K562 (cell line): ENCODE data around the gene DCTD. TPM values are rescaled to one million over a fixed set of nuclear protein-coding genes. Genes with fewer than 3 reads are reported as not detected.

ENCODE experiments used
- BHLHE40 ChIP-seq: IDR thresholded peaks from 2 replicates; pipeline ENCODE4 v1.6.1; 2011; ENCODE audit warnings: low read length, improper control_type of control experiment
- FIP1L1 ChIP-seq: fragments of 200-400 bp; formaldehyde crosslinking; IDR thresholded peaks from 2 replicates; pipeline ENCODE4 v1.6.1; 2018; ENCODE audit warnings: mild to moderate bottlenecking, low read depth, low read length; ENCODE audit not compliant: poor library complexity, severe bottlenecking
- MTA3 ChIP-seq: fragments of 450-650 bp; formaldehyde crosslinking; IDR thresholded peaks from 2 replicates; pipeline ENCODE4 v1.6.1; 2017; ENCODE audit warnings: mild to moderate bottlenecking, borderline replicate concordance
- PHB ChIP-seq: fragments of 250-450 bp; sonication (Bioruptor Pico); IDR thresholded peaks from 2 replicates; pipeline ENCODE4 v1.5.0; 2021
- RAD21 ChIP-seq, 2 experiments: fragments of 250-450 bp in 1 of 2; fragments of 450-650 bp in 1 of 2; sonication (Bioruptor Pico) in 1 of 2; formaldehyde crosslinking in 1 of 2; IDR thresholded peaks in 1 of 2; conservative IDR thresholded peaks in 1 of 2; 2 replicates each; pipeline versions ENCODE4 v1.4.0 to v1.8.0; 2020 to 2022; ENCODE audit warnings: mild to moderate bottlenecking in 2 of 2, moderate library complexity in 1 of 2
- STAG1 ChIP-seq: sonication (generic); formaldehyde crosslinking; IDR thresholded peaks from 2 replicates; pipeline ENCODE4 v1.5.0; 2020; ENCODE audit warnings: missing genetic modification reagents, borderline replicate concordance
- WHSC1 ChIP-seq: IDR thresholded peaks from one replicate; pipeline ENCODE4 v1.6.1; 2012; ENCODE audit warnings: low read length, control low read depth, inconsistent platforms
- ZBTB17 ChIP-seq: fragments of 450-650 bp; formaldehyde crosslinking; IDR thresholded peaks from 2 replicates; pipeline ENCODE4 v1.4.0; 2020; ENCODE audit warnings: mild to moderate bottlenecking
- ZNF354B ChIP-seq: fragments of 250-450 bp; sonication (Bioruptor Pico); IDR thresholded peaks from 2 replicates; pipeline ENCODE4 v1.4.0; 2020
- ZNF384 ChIP-seq: IDR thresholded peaks from 2 replicates; pipeline ENCODE4 v1.6.1; 2012; ENCODE audit warnings: low read depth, low read length, improper control_type of control experiment
- ZNF589 ChIP-seq: fragments of 200-800 bp; sonication (Bioruptor generic); IDR thresholded peaks from 2 replicates; pipeline ENCODE4 v1.6.1; 2016; ENCODE audit warnings: low read depth, missing genetic modification characterization, missing compliant biosample characterization
- polyA plus RNA-seq, 8 experiments: library from polyadenylated mRNA; depleted of rRNA in 4 of 8; stranded (reverse) in 5 of 8; unstranded in 3 of 8; fragments of >200 nt; fragmentation: Nextera tagmentation in 2 of 8; fragmentation: Illumina TruSeq in 1 of 8; extraction: Ambion mirVana in 2 of 8; extraction: Trizol in 1 of 8; gene quantifications; 2 replicates each; pipeline versions ENCODE4 v1.2.1 to v1.2.3, GENCODE V29; 2011 to 2014; ENCODE audit warnings: inconsistent platforms in 1 of 8, missing spikeins in 1 of 8
- total RNA-seq, 7 experiments: library from RNA; depleted of rRNA in 6 of 7; stranded (reverse); fragments of >200 nt in 6 of 7; fragmentation: Illumina TruSeq in 2 of 7; extraction: Trizol in 2 of 7; gene quantifications; 2 replicates each; pipeline versions ENCODE4 v1.2.1 to v1.2.3, GENCODE V29; 2011 to 2021; ENCODE audit warnings: low replicate concordance in 1 of 7
- TF ChIP-seq, protein P1 (sequence below): sonication (generic); formaldehyde crosslinking; IDR thresholded peaks from 2 replicates; pipeline ENCODE4 v1.8.1; 2022; ENCODE audit warnings: missing genetic modification reagents
- TF ChIP-seq, protein P2 (sequence below), 3 experiments: fragments of 200-800 bp in 1 of 3; fragments of 250-450 bp in 1 of 3; fragments of 450-650 bp in 1 of 3; sonication (Bioruptor Pico) in 1 of 3; sonication (Bioruptor generic) in 1 of 3; formaldehyde crosslinking in 1 of 3; IDR thresholded peaks; 2 replicates each; pipeline versions ENCODE4 v1.6.1 to v1.8.0; 2016 to 2022; ENCODE audit warnings: mild to moderate bottlenecking in 2 of 3, missing genetic modification characterization in 2 of 3, missing compliant biosample characterization in 1 of 3, moderate library complexity in 1 of 3
- TF ChIP-seq, protein P3 (sequence below): sonication (generic); formaldehyde crosslinking; IDR thresholded peaks from 2 replicates; pipeline ENCODE4 v1.8.1; 2023; ENCODE audit warnings: mild to moderate bottlenecking, missing genetic modification reagents
- TF ChIP-seq, protein P4 (sequence below), 2 experiments: fragments of 450-650 bp in 1 of 2; sonication (generic) in 1 of 2; formaldehyde crosslinking in 1 of 2; IDR thresholded peaks in 1 of 2; conservative IDR thresholded peaks in 1 of 2; 2 replicates each; pipeline versions ENCODE4 v1.6.1 to v1.8.1; 2016 to 2023; ENCODE audit warnings: mild to moderate bottlenecking in 2 of 2, moderate library complexity in 2 of 2, inconsistent platforms in 1 of 2, missing genetic modification reagents in 1 of 2
- TF ChIP-seq, protein P5 (sequence below), 2 experiments: IDR thresholded peaks; 2 replicates each; pipeline ENCODE4 v1.6.1; 2012; ENCODE audit warnings: improper control_type of control experiment in 2 of 2, low read depth in 2 of 2, low read length in 2 of 2, borderline replicate concordance in 1 of 2

DCTD gene
- total and polyA plus RNA-seq, 9 of the 15 experiments (the other 6 are each of a cell fraction or from before 2014, with no cell fraction given), result 38.7 to 114 (median 76.5) TPM

DNA sequence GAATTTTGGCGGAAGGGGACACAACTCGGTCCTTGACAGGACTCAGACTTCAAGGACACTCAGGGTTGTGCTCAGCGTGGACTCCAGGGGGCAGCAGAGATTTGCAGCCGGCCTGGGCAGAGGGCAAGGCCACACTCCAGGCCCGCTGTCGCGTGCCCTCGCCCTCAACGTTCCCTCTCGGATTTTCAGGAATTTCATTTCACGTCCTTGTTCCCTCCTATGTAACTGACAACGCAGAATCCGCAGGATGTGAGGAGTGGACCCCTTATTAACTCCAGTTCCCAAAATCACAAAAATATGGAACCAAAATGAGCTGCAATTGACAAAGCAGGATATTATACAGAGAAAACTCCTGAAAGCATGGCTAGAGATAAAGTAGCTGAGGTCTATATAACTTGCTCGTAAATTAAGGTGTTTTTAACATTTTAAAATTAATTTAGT lies 21.0 kb upstream of the DCTD start (continued):
- TF ChIP-seq MTA3 (0 out of 2 replicates have a peak, but pooled peaks have one; percentile 58), PHB (no peak), BHLHE40 (peak; percentile 88), FIP1L1 (no peak), STAG1 (CRISPR knock-in tag) (peak; percentile 93), RAD21 (CRISPR knock-in tag; conservative IDR thresholded peaks at IDR 0.05 in 1 of 2, IDR thresholded peaks at IDR 0.05 in 1 of 2) (peak; percentile 97), ZNF354B (CRISPR knock-in tag) (0 out of 2 replicates have a peak, but pooled peaks have one; percentile 4), ZNF589 (CRISPR knock-in tag) (no peak), ZNF384 (no peak), WHSC1 (no peak), ZBTB17 (CRISPR knock-in tag) (no peak)
- TF ChIP-seq, protein P1, sequence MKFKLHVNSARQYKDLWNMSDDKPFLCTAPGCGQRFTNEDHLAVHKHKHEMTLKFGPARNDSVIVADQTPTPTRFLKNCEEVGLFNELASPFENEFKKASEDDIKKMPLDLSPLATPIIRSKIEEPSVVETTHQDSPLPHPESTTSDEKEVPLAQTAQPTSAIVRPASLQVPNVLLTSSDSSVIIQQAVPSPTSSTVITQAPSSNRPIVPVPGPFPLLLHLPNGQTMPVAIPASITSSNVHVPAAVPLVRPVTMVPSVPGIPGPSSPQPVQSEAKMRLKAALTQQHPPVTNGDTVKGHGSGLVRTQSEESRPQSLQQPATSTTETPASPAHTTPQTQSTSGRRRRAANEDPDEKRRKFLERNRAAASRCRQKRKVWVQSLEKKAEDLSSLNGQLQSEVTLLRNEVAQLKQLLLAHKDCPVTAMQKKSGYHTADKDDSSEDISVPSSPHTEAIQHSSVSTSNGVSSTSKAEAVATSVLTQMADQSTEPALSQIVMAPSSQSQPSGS, result no peak
- TF ChIP-seq, protein P2, sequence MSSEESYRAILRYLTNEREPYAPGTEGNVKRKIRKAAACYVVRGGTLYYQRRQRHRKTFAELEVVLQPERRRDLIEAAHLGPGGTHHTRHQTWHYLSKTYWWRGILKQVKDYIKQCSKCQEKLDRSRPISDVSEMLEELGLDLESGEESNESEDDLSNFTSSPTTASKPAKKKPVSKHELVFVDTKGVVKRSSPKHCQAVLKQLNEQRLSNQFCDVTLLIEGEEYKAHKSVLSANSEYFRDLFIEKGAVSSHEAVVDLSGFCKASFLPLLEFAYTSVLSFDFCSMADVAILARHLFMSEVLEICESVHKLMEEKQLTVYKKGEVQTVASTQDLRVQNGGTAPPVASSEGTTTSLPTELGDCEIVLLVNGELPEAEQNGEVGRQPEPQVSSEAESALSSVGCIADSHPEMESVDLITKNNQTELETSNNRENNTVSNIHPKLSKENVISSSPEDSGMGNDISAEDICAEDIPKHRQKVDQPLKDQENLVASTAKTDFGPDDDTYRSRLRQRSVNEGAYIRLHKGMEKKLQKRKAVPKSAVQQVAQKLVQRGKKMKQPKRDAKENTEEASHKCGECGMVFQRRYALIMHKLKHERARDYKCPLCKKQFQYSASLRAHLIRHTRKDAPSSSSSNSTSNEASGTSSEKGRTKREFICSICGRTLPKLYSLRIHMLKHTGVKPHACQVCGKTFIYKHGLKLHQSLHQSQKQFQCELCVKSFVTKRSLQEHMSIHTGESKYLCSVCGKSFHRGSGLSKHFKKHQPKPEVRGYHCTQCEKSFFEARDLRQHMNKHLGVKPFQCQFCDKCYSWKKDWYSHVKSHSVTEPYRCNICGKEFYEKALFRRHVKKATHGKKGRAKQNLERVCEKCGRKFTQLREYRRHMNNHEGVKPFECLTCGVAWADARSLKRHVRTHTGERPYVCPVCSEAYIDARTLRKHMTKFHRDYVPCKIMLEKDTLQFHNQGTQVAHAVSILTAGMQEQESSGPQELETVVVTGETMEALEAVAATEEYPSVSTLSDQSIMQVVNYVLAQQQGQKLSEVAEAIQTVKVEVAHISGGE (CRISPR knock-in tag; IDR thresholded peaks at IDR 0.05), result no peak
- TF ChIP-seq, protein P3, sequence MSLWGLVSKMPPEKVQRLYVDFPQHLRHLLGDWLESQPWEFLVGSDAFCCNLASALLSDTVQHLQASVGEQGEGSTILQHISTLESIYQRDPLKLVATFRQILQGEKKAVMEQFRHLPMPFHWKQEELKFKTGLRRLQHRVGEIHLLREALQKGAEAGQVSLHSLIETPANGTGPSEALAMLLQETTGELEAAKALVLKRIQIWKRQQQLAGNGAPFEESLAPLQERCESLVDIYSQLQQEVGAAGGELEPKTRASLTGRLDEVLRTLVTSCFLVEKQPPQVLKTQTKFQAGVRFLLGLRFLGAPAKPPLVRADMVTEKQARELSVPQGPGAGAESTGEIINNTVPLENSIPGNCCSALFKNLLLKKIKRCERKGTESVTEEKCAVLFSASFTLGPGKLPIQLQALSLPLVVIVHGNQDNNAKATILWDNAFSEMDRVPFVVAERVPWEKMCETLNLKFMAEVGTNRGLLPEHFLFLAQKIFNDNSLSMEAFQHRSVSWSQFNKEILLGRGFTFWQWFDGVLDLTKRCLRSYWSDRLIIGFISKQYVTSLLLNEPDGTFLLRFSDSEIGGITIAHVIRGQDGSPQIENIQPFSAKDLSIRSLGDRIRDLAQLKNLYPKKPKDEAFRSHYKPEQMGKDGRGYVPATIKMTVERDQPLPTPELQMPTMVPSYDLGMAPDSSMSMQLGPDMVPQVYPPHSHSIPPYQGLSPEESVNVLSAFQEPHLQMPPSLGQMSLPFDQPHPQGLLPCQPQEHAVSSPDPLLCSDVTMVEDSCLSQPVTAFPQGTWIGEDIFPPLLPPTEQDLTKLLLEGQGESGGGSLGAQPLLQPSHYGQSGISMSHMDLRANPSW (CRISPR knock-in tag), result no peak
- TF ChIP-seq, protein P4, sequence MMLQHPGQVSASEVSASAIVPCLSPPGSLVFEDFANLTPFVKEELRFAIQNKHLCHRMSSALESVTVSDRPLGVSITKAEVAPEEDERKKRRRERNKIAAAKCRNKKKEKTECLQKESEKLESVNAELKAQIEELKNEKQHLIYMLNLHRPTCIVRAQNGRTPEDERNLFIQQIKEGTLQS (IDR thresholded peaks at IDR 0.05), result no peak
- TF ChIP-seq, protein P4 (CRISPR knock-in tag; conservative IDR thresholded peaks at IDR 0.05), result peak; percentile 64; the same call in 1 of the 2 replicates
- TF ChIP-seq, protein P5, sequence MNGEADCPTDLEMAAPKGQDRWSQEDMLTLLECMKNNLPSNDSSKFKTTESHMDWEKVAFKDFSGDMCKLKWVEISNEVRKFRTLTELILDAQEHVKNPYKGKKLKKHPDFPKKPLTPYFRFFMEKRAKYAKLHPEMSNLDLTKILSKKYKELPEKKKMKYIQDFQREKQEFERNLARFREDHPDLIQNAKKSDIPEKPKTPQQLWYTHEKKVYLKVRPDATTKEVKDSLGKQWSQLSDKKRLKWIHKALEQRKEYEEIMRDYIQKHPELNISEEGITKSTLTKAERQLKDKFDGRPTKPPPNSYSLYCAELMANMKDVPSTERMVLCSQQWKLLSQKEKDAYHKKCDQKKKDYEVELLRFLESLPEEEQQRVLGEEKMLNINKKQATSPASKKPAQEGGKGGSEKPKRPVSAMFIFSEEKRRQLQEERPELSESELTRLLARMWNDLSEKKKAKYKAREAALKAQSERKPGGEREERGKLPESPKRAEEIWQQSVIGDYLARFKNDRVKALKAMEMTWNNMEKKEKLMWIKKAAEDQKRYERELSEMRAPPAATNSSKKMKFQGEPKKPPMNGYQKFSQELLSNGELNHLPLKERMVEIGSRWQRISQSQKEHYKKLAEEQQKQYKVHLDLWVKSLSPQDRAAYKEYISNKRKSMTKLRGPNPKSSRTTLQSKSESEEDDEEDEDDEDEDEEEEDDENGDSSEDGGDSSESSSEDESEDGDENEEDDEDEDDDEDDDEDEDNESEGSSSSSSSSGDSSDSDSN (IDR thresholded peaks at IDR 0.05; ENCODE audit: borderline replicate concordance in 1 of 2, low read depth in 2 of 2, low read length in 2 of 2), result no peak
